Gastrocnemius medialis (tissue), 4 donors: ENCODE measurements around the gene SORCS1. TPM values are rescaled to one million over a fixed set of nuclear protein-coding genes. Genes with fewer than 3 reads are reported as not detected.

Experiments used
- ATAC-seq, 2 donors: fragments of 150-250 bp; one replicate each; pipeline ENCODE4 v1.9.1; 2016
- DNase-seq, 2 donors: peaks; one replicate each; pipeline ENCODE4 v3.0.0-alpha.2; 2019
- H3K27ac ChIP-seq, 4 donors: fragments of 200-600 bp; sonication (generic); 1 replicate in 1 of 4; 2 replicates in 3 of 4; pipeline ENCODE4 v1.5.1; 2016 to 2018; ENCODE audit warnings: mild to moderate bottlenecking in 2 of 4, moderate library complexity in 1 of 4
- H3K27me3 ChIP-seq, 3 donors: fragments of 200-600 bp; sonication (generic) in 2 of 3; 1 replicate in 1 of 3; 2 replicates in 2 of 3; pipeline versions ENCODE4 v1.5.1 to v1.6.0; 2016 to 2019; ENCODE audit warnings: mild to moderate bottlenecking in 1 of 3, moderate library complexity in 1 of 3
- H3K36me3 ChIP-seq, 2 donors: fragments of 200-600 bp; sonication (generic) in 1 of 2; one replicate each; pipeline ENCODE4 v1.5.1; 2017 to 2018
- H3K4me1 ChIP-seq, 2 donors: fragments of 200-600 bp; sonication (generic) in 1 of 2; one replicate each; pipeline ENCODE4 v1.5.1; 2016 to 2017; ENCODE audit warnings: mild to moderate bottlenecking in 2 of 2
- H3K4me3 ChIP-seq, 4 donors: fragments of 200-600 bp; sonication (generic) in 3 of 4; 1 replicate in 1 of 4; 2 replicates in 3 of 4; pipeline ENCODE4 v1.5.1; 2016 to 2019; ENCODE audit warnings: mild to moderate bottlenecking in 2 of 4
- H3K9me3 ChIP-seq, 3 donors: fragments of 200-600 bp; sonication (generic) in 2 of 3; 1 replicate in 1 of 3; 2 replicates in 2 of 3; pipeline ENCODE4 v1.5.1; 2016 to 2019
- POLR2A ChIP-seq, 2 donors: fragments of 450-650 bp; IDR thresholded peaks; one replicate each; pipeline ENCODE4 v1.6.1; 2017; ENCODE audit warnings: antibody characterized with exemption in 2 of 2, mild to moderate bottlenecking in 2 of 2, moderate library complexity in 2 of 2
- in situ Hi-C, 4 donors: fragments of 200-750 bp; cut with MboI; loops; one replicate each; pipeline versions ENCODE4 v1.15.0 to v1.8.0; 2017; ENCODE audit warnings: low sequenced_read_pairs in 4 of 4
- intact Hi-C: fragments of 100-400 bp; cut with DNase I; formaldehyde crosslinking; loops from one replicate; pipeline ENCODE4 v1.15.1; 2023; ENCODE audit warnings: low total_unique reads
- total RNA-seq, 4 donors: library from RNA; depleted of rRNA; stranded (reverse); fragments of >200 nt; gene quantifications; one replicate each; pipeline versions ENCODE4 v1.1.0 to v1.2.3, GENCODE V29; 2016
- TF ChIP-seq, protein P1 (sequence below), 5 experiments: fragments of 450-650 bp in 3 of 5; fragments of 200-600 bp in 2 of 5; sonication (generic) in 2 of 5; IDR thresholded peaks in 4 of 5; conservative IDR thresholded peaks in 1 of 5; 1 replicate in 4 of 5; 2 replicates in 1 of 5; pipeline ENCODE4 v1.5.1; 2016 to 2019; ENCODE audit warnings: antibody characterized with exemption in 5 of 5, mild to moderate bottlenecking in 3 of 5, moderate library complexity in 3 of 5

The SORCS1 gene
- total RNA-seq, 4 donors from 2014 or later: 0.02 to 0.36 (median 0.24) TPM; not detected in 1

DNA sequence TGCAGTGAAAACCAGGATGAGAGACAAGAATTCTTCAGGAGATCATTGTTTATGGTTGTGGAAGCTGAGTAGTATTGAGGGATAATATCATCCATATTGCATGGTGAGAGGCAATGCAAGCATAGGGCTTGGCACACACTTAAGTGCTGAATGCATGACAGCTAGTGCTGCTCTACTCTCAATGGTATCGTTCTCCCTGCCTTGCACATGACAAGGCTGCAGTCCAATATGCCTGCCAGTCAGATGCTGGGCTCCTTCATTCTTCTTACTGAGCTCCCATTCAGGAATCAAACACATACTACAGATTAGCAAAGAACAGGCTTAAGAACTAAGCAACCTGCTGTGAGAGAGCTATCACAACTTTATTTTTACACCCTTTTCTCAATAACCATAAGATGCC lies 72.2 kb downstream of the SORCS1 start:
- H3K4me1 ChIP-seq: no peaks in the 10 kb centered on the region
- no peak overlapping the region for H3K4me3 ChIP-seq
- intact Hi-C loops: no loop called here
- H3K9me3 ChIP-seq: no peaks in the 10 kb centered on the region
- ATAC-seq (no peak), DNase-seq (no peak)
- no peaks in the 10 kb centered on the region for H3K36me3 ChIP-seq
- H3K27me3 ChIP-seq: no peaks in the 10 kb centered on the region
- no peak overlapping the region for H3K27ac ChIP-seq
- in situ Hi-C loops: no loop called here
- no peak for TF ChIP-seq POLR2A (IDR thresholded peaks at IDR 0.05)
- TF ChIP-seq, protein P1, sequence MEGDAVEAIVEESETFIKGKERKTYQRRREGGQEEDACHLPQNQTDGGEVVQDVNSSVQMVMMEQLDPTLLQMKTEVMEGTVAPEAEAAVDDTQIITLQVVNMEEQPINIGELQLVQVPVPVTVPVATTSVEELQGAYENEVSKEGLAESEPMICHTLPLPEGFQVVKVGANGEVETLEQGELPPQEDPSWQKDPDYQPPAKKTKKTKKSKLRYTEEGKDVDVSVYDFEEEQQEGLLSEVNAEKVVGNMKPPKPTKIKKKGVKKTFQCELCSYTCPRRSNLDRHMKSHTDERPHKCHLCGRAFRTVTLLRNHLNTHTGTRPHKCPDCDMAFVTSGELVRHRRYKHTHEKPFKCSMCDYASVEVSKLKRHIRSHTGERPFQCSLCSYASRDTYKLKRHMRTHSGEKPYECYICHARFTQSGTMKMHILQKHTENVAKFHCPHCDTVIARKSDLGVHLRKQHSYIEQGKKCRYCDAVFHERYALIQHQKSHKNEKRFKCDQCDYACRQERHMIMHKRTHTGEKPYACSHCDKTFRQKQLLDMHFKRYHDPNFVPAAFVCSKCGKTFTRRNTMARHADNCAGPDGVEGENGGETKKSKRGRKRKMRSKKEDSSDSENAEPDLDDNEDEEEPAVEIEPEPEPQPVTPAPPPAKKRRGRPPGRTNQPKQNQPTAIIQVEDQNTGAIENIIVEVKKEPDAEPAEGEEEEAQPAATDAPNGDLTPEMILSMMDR (IDR thresholded peaks at IDR 0.05 in 4 of 5, conservative IDR thresholded peaks at IDR 0.05 in 1 of 5): no peak

DNA sequence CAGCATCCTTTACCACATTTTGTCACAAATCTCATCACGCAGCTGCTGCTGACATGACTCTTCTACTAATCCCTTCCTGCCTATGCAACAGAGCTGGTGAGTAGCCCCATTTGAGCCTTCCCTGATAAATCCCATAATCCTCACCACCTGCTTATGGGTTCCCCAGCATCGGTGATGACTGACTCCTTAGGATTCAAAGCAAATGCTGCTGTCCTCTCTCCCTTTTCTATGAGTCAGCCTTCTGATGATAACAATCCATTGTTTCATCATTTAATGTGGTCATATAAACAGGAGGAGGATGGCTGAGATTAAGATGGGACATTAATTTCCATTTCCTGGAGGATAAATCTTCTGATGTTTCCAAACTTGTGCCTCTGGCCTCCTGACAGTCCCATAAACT lies 73.4 kb downstream of the SORCS1 start:
- in situ Hi-C loops: no loop called here

DNA sequence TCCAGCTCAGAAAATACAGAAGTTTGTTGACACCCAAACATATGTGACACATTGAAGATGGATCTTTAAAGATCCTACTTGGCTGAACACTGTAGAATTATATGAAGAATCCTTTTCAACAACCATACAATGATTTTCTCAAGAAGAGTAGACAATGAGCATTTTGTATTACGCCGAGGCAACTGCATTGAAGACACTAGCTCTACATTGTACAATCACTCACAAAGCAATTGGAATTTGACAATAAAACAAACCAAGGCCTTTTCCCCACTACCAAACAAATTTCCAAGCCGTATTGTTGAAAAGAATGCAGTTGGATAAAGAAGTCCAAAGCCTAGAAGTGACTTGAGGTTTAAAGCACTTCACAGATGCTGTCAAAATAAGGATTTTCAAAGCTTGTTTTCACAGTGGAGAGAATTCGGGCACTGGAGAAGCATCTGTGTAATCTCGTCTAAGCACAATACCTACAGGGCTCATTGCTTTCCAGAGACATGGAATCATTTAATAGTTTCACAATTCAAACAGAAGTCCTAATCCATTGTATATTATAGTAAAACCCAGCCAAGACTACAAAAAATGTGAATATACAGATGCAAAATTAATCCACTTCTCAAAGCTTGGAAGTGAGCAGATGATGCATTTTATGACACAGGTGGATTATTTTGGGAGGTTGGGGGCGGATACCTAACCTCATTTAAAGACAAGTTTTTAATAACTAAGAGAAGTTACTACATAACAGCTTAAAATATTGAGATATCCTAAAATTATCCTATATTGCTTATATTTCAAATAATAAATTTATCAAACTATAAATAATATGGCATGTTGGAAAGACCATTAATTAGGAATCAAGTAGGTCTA lies 78.6 kb downstream of the SORCS1 start:
- ATAC-seq (no peak), DNase-seq (no peak)
- no peak for TF ChIP-seq POLR2A (IDR thresholded peaks at IDR 0.05)
- TF ChIP-seq, protein P1 (IDR thresholded peaks at IDR 0.05 in 4 of 5, conservative IDR thresholded peaks at IDR 0.05 in 1 of 5): no peak
- Histone ChIP-seq H3K27me3 (no peaks in the 10 kb centered on the region), H3K4me1 (no peaks in the 10 kb centered on the region), H3K9me3 (no peaks in the 10 kb centered on the region), H3K4me3 (no peak overlapping the region), H3K36me3 (no peaks in the 10 kb centered on the region), H3K27ac (no peak overlapping the region)
- intact Hi-C loops: loop anchor here (10.0 kb wide), 1 partner anchor 271 kb away; no protein-coding TSS in a partner anchor
- in situ Hi-C loops: no loop called here

More for the DNA sequence above, 73.4 kb downstream of the SORCS1 start:
- no peak overlapping the region for H3K27ac ChIP-seq
- no peaks in the 10 kb centered on the region for H3K36me3 ChIP-seq
- no peaks in the 10 kb centered on the region for H3K9me3 ChIP-seq
- DNase-seq (no peak), ATAC-seq (no peak)
- no peaks in the 10 kb centered on the region for H3K27me3 ChIP-seq
- intact Hi-C loops: no loop called here
- no peak overlapping the region for H3K4me3 ChIP-seq
- TF ChIP-seq, protein P1 (IDR thresholded peaks at IDR 0.05 in 4 of 5, conservative IDR thresholded peaks at IDR 0.05 in 1 of 5): no peak
- no peak for TF ChIP-seq POLR2A (IDR thresholded peaks at IDR 0.05)
- no peaks in the 10 kb centered on the region for H3K4me1 ChIP-seq

DNA sequence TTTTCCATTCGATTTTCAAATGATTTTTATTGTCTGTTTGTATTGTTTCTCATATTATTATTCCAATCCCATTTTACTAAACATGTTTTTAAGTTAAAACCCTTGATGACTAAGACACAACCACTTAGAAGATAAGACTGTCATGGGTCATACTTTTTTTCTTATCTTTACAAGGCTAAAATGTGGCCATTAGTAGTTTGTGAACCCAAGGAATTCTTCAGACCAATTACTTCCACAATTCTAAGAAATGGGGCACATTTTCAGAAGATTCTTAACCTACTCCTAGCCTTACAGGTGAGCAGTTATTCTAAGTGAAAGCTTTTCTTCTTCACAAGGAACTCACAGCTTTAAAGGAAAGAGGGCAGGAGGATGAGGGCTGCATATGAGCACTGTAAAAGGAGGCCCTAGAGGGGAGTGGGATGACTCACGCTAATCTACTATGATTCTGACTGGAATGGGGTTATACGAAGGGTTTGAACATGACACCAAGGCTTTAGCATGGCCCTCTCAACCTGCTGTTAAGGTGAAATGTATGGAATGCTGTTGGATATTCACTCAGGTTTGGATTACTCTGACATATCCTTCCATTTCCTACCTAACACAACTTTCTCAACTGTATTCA lies 81.0 kb downstream of the SORCS1 start:
- no peaks in the 10 kb centered on the region for H3K4me1 ChIP-seq
- TF ChIP-seq, protein P1 (IDR thresholded peaks at IDR 0.05 in 4 of 5, conservative IDR thresholded peaks at IDR 0.05 in 1 of 5): no peak
- no peak for TF ChIP-seq POLR2A (IDR thresholded peaks at IDR 0.05)
- intact Hi-C loops: loop anchor here (10.0 kb wide), 1 partner anchor 269 kb away; no protein-coding TSS in a partner anchor
- ATAC-seq (no peak), DNase-seq (no peak)
- H3K27me3 ChIP-seq: no peaks in the 10 kb centered on the region
- H3K9me3 ChIP-seq: no peaks in the 10 kb centered on the region
- H3K4me3 ChIP-seq: no peak overlapping the region
- H3K36me3 ChIP-seq: no peaks in the 10 kb centered on the region
- H3K27ac ChIP-seq: no peak overlapping the region
- in situ Hi-C loops: no loop called here
